Panc1 (cell line): ENCODE results near the gene TMEM132C. TPM values are rescaled to one million over a fixed set of nuclear protein-coding genes. Genes with fewer than 3 reads are reported as not detected.

Experiments
- ATAC-seq: fragments of 200-7000 bp; cut with Tn5 transposase; 2 replicates; pipeline ENCODE4 v1.9.1; 2020; ENCODE audit warnings: mild to moderate bottlenecking, moderate library complexity
- BruUV-seq: library from RNA; stranded (reverse); fragments of 400-500 nt; replicated peaks from 2 replicates; lab custom pipeline; 2021; lab: Mats Ljungman, UMichigan
- CTCF ChIA-PET: fragments of 300-600 bp; sonication (Branson Sonifier 250); formaldehyde crosslinking; loops from one replicate; lab custom pipeline; 2022; ENCODE audit warnings: antibody characterized with exemption; lab: Charles Lee
- POLR2A ChIA-PET: fragments of 300-600 bp; sonication (Branson Sonifier 250); formaldehyde crosslinking; loops from one replicate; lab custom pipeline; 2022; ENCODE audit warnings: antibody characterized with exemption; lab: Charles Lee
- DNase-seq: peaks from one replicate; pipeline ENCODE4 v3.0.0-alpha.2; 2010; ENCODE audit warnings: low read depth, low spot score
- H3K27ac ChIP-seq: 2 replicates; pipeline ENCODE4 v1.5.1; 2011; ENCODE audit warnings: mild to moderate bottlenecking, low read length, inconsistent platforms
- H3K27me3 ChIP-seq: fragments of 200-500 bp; sonication (Bioruptor generic); 2 replicates; pipeline ENCODE4 v1.6.0; 2014; ENCODE audit warnings: low read length, inconsistent platforms; ENCODE audit not compliant: control insufficient read depth, insufficient read depth
- H3K36me3 ChIP-seq: fragments of 200-500 bp; sonication (Bioruptor generic); 2 replicates; pipeline ENCODE4 v1.5.1; 2014; ENCODE audit warnings: inconsistent platforms, mild to moderate bottlenecking, low read length, moderate library complexity; ENCODE audit not compliant: control insufficient read depth, insufficient read depth
- H3K4me1 ChIP-seq: 2 replicates; pipeline ENCODE4 v1.5.1; 2011; ENCODE audit warnings: inconsistent platforms, mild to moderate bottlenecking, low read length, moderate library complexity; ENCODE audit not compliant: control insufficient read depth, insufficient read depth
- H3K4me3 ChIP-seq, 2 experiments: 2 replicates each; pipeline ENCODE4 v1.5.1; 2011 to 2012; ENCODE audit warnings: low read depth in 2 of 2, low read length in 2 of 2, mild to moderate bottlenecking in 2 of 2, inconsistent platforms in 1 of 2, moderate library complexity in 1 of 2
- H3K9me3 ChIP-seq: fragments of 200-500 bp; sonication (Bioruptor generic); 2 replicates; pipeline ENCODE4 v1.5.1; 2014; ENCODE audit warnings: low read depth, mild to moderate bottlenecking, inconsistent platforms, low read length, moderate library complexity; ENCODE audit not compliant: control insufficient read depth, insufficient read depth
- CTCF ChIP-seq: fragments of 450-650 bp; IDR thresholded peaks from 2 replicates; pipeline ENCODE4 v1.5.1; 2017; ENCODE audit warnings: mild to moderate bottlenecking
- POLR2AphosphoS5 ChIP-seq: IDR thresholded peaks from 2 replicates; pipeline ENCODE4 v1.6.1; 2012; ENCODE audit warnings: mild to moderate bottlenecking, low read depth, low read length, moderate library complexity
- REST ChIP-seq, 2 experiments: IDR thresholded peaks; 2 replicates each; pipeline ENCODE4 v1.6.1; 2011 to 2012; ENCODE audit warnings: low read depth in 2 of 2, control low read depth in 1 of 2, low read length in 1 of 2, mild to moderate bottlenecking in 1 of 2, moderate library complexity in 1 of 2; ENCODE audit not compliant: insufficient read depth in 1 of 2
- SIN3A ChIP-seq: IDR thresholded peaks from 2 replicates; pipeline ENCODE4 v1.6.1; 2012; ENCODE audit warnings: low read depth, mild to moderate bottlenecking, low read length, moderate library complexity, borderline replicate concordance; ENCODE audit not compliant: insufficient read depth
- TCF7L2 ChIP-seq: IDR thresholded peaks from 2 replicates; pipeline ENCODE4 v1.6.1; 2011; ENCODE audit warnings: mild to moderate bottlenecking, low read depth, low read length, inconsistent platforms
- in situ Hi-C: cut with HindIII; loops from 2 replicates; pipeline ENCODE4 v1.10.0; 2016; ENCODE audit warnings: low sequenced_read_pairs, low pct_unique_long_range_greater_than_20kb
- intact Hi-C: fragments of 100-400 bp; cut with micrococcal nuclease; formaldehyde crosslinking; loops from one replicate; pipeline ENCODE4 v1.10.0; 2022; ENCODE audit not compliant: unreplicated experiment
- total RNA-seq: library from RNA; stranded (reverse); gene quantifications from one replicate; pipeline ENCODE4 v1.2.1, GENCODE V29; 2021; ENCODE audit not compliant: unreplicated experiment

The TMEM132C gene
- total RNA-seq, 1 experiment from 2014 or later = not detected

- Histone ChIP-seq H3K4me1 (no peaks in the 10 kb centered on the region), H3K27ac (no peak overlapping the region), H3K36me3 (no peaks in the 10 kb centered on the region), H3K9me3 (no peaks in the 10 kb centered on the region), H3K27me3 (no peaks in the 10 kb centered on the region; the same call in 1 of the 2 replicates), H3K4me3 (no peak overlapping the region)
- DNase-seq (no peak), ATAC-seq (no peak)
- intact Hi-C loops (no loop called here), in situ Hi-C loops (no loop called here)
- POLR2A ChIA-PET = no interaction called here
- no TSS peak for BruUV-seq
- no peak for TF ChIP-seq POLR2AphosphoS5
- no peak for TF ChIP-seq CTCF
- TF ChIP-seq REST (IDR thresholded peaks at IDR 0.05; ENCODE audit: insufficient read depth in 1 of 2, low read depth in 2 of 2, low read length in 1 of 2) = no peak
- no peak for TF ChIP-seq TCF7L2
- TF ChIP-seq SIN3A = no peak
- CTCF ChIA-PET = no interaction called here
Observed at GRCh38 chr12:128607641-128608040, 340.7 kb downstream of the TMEM132C start.

- CTCF ChIA-PET = no interaction called here
- no peak for ATAC-seq
Observed at GRCh38 chr12:128609861-128610260, 342.9 kb downstream of the TMEM132C start.

More at GRCh38 chr12:128609861-128610260, 342.9 kb downstream of the TMEM132C start:
- DNase-seq = no peak
- TF ChIP-seq REST (IDR thresholded peaks at IDR 0.05; ENCODE audit: insufficient read depth in 1 of 2, low read depth in 2 of 2, low read length in 1 of 2) (peak; percentile 73 to 75), SIN3A (no peak)
- no peaks in the 10 kb centered on the region for H3K36me3 ChIP-seq
- H3K9me3 ChIP-seq = no peaks in the 10 kb centered on the region
- no TSS peak for BruUV-seq
- H3K4me3 ChIP-seq = no peak overlapping the region
- in situ Hi-C loops (no loop called here), intact Hi-C loops (no loop called here)
- POLR2A ChIA-PET = interaction anchor here (0.6 kb wide), 1 partner anchor 155 kb away, joined by 3 read pairs; no protein-coding TSS in a partner anchor
- no peaks in the 10 kb centered on the region for H3K4me1 ChIP-seq
- no peak overlapping the region for H3K27ac ChIP-seq
- no peaks in the 10 kb centered on the region; the same call in 1 of the 2 replicates for H3K27me3 ChIP-seq
